SHP77 (cell line): ENCODE measurements around the gene CD27.
"Not testable (repeated sequence)": the region's sequence is repeated elsewhere in the genome, so short reads cannot be mapped to it uniquely, and the experiment has no call there.

Source experiments
- DNase-seq, 2 experiments: peaks; one replicate each; lab custom pipeline; 2025; lab: John Stamatoyannopoulos, UW

CD27 gene

DNA sequence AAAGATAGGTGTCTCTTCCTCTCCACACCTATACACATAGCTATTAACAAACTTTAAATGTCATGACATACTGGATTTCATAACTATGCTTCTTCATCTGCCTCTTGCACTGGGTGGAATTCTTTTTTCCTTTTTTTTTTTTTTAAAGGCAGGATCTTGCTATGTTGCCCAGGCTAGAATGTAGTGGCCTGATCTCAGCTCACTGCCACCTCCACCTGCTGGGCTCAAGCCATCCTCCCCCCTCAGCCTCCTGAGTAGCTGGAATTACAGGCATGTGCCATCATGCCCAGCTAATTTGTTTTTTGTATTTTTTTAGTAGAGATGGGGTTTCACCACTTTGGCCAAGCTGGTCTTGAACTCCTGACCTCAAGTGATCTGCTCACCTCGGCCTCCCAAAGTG is 43.5 kb downstream of the CD27 start:
- no peak for DNase-seq

- no peak for DNase-seq
Measured at GRCh38 chr12:6489449-6489848, 44.7 kb downstream of the CD27 start.

DNA sequence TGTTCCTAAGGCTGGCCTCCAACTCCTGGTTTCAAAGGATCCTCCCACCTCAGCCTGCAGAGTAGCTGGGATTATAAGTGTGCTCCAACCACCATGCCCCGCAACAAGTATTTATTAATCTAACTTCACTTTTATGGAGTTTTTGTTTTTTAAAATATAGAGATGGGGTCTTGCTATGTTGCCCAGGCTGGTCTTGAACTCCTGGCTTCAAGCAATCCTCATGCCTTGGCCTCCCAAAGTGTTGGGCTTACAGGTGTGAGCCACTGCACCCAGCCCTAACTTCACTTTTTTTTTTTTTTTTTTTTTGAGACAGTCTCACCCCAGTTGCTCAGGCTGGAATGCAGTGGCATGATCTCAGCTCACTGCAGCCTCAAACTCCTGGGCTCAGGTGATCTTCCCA is 45.9 kb downstream of the CD27 start:
- DNase-seq: not testable (repeated sequence)

- peak; percentile 58 to 84 for DNase-seq
Measured at GRCh38 chr12:6492838-6493496, 48.2 kb downstream of the CD27 start, which contains the start of gene MRPL51. Gene MRPL51 (minus strand): TSS chr12:6493262. CDS start chr12:6493136, 126 bp downstream.

DNA sequence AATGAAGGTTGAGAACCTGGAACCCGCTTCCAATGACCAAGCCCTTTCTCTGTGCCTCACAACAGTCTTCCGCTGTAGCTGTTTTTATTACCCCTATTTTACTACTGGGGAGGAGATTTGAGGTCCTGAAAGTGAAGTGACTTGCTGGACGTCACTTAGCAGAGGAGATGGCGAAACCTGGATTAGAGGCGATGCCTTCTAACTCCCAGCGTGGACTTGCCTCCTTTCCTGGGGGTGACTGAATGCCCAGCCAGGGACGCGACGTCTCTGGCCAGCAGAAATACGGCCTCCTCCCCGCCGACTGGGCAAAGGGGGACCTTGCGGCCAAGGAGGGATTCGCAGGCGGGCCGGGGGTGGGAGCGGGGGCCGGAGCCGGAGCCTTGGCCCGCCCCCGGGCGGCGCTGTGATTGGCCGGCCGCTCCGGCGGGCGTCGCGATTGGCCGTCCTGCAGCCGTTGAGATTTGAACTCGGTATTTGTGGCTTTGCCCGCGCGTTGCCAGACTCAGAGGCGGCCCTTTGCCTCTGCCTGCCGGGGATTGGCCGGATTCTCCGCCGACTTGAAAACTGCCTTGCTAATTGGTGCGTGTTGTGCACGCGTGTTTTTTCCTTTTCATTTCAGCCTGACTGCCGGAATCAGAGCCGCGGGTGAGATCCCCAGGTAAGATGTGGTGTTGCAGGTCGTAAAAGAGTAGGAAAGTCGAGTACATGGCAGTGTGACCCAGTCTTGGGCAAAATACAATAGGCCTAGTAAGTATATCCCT is 48.9 kb downstream of the CD27 start, which contains the start of gene NCAPD2:
NCAPD2 (plus strand) TSS at position 606 of the 761 bp plus-strand sequence. CDS start 997 bp downstream, outside the sequence.
- DNase-seq: peak; percentile 76 to 87

GRCh38 chr12:6494258-6494743 is 49.5 kb downstream of the CD27 start:
- no peak for DNase-seq

GRCh38 chr12:6494968-6495367 is 50.2 kb downstream of the CD27 start:
- no peak for DNase-seq

DNA sequence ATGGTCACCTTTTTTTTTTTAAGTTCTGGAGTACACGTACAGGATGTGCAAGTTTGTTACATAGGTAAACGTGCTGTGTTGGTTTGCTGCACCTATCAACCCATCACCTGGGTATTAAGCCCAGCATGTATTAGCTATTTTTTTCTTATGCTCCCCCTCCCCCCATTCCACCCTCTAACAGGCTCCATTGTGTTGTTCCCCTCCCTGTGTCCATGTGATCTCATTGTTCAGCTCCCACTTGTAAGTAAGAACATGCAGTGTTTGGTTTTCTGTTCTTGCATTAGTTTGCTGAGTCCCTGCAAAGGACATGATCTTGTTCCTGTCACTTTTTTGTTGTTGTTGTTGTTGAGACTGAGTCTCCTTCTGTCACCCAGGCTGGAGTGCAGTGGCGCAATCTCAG is 52.5 kb downstream of the CD27 start:
- not testable (repeated sequence) for DNase-seq

GRCh38 chr12:6500466-6500865 is 55.7 kb downstream of the CD27 start:
- no peak for DNase-seq
